Measurements from ENCODE around the gene XPR1.

- TF ChIP-seq CTCF (IDR thresholded peaks at IDR 0.05): no peak
- no peak for TF ChIP-seq POLR2A (IDR thresholded peaks at IDR 0.05)
Measured at GRCh38 chr1:180695282-180695681, 63.5 kb downstream of the XPR1 start.
